MCF 10A (cell line): ENCODE results near the gene CLEC18B. TPM values are rescaled to one million over a fixed set of nuclear protein-coding genes. Genes with fewer than 3 reads are reported as not detected.

ENCODE experiments used
- BruUV-seq: library from RNA; stranded (reverse); fragments of 400-500 nt; replicated peaks from 2 replicates; lab custom pipeline; 2021; lab: Mats Ljungman, UMichigan
- CTCF ChIA-PET: fragments of 300-600 bp; sonication (Branson Sonifier 250); formaldehyde crosslinking; extraction: SDS; loops from one replicate; lab custom pipeline; 2021; ENCODE audit warnings: antibody characterized with exemption, inconsistent platforms; lab: Yijun Ruan, JAX
- POLR2A ChIA-PET: fragments of 300-600, 350-650 bp; sonication (Branson Sonifier 250); formaldehyde crosslinking; extraction: SDS; loops from one replicate; lab custom pipeline; 2020; ENCODE audit warnings: antibody characterized with exemption, inconsistent platforms; lab: Yijun Ruan, JAX
- DNase-seq: peaks from one replicate; pipeline ENCODE4 v3.0.0-alpha.2; 2018; ENCODE audit not compliant: unreplicated experiment
- H3K27ac Mint-ChIP-seq: one replicate; pipeline ENCODE4 v1.8.0; 2022; ENCODE audit warnings: mild to moderate bottlenecking, low read depth, mixed read lengths; ENCODE audit not compliant: unreplicated experiment
- H3K27me3 Mint-ChIP-seq: one replicate; pipeline ENCODE4 v1.8.0; 2022; ENCODE audit warnings: mixed read lengths; ENCODE audit not compliant: insufficient read depth, unreplicated experiment
- H3K36me3 Mint-ChIP-seq: one replicate; pipeline ENCODE4 v1.8.0; 2022; ENCODE audit warnings: mild to moderate bottlenecking, moderate library complexity, mixed read lengths; ENCODE audit not compliant: insufficient read depth, unreplicated experiment
- H3K4me1 Mint-ChIP-seq: one replicate; pipeline ENCODE4 v1.8.0; 2022; ENCODE audit warnings: mixed read lengths; ENCODE audit not compliant: insufficient read depth, unreplicated experiment
- H3K4me3 Mint-ChIP-seq: one replicate; pipeline ENCODE4 v1.8.0; 2022; ENCODE audit warnings: mild to moderate bottlenecking, moderate library complexity, mixed read lengths; ENCODE audit not compliant: unreplicated experiment
- H3K9me3 Mint-ChIP-seq: one replicate; pipeline ENCODE4 v1.8.0; 2022; ENCODE audit warnings: mixed read lengths; ENCODE audit not compliant: unreplicated experiment
- intact Hi-C: fragments of 100-400 bp; cut with micrococcal nuclease; formaldehyde crosslinking; loops from 2 replicates; pipeline ENCODE4 v1.14.1; 2022
- total RNA-seq: library from RNA; stranded (reverse); gene quantifications from 2 replicates; pipeline ENCODE4 v1.2.3, GENCODE V29; 2022
- TF ChIP-seq, protein P1 (sequence below): fragments of 200-600 bp; IDR thresholded peaks from one replicate; pipeline ENCODE4 v1.8.0; 2022; ENCODE audit warnings: antibody characterized with exemption, mild to moderate bottlenecking; ENCODE audit not compliant: unreplicated experiment

The CLEC18B gene
- total RNA-seq, 1 experiment from 2014 or later: 0.89 TPM

DNA sequence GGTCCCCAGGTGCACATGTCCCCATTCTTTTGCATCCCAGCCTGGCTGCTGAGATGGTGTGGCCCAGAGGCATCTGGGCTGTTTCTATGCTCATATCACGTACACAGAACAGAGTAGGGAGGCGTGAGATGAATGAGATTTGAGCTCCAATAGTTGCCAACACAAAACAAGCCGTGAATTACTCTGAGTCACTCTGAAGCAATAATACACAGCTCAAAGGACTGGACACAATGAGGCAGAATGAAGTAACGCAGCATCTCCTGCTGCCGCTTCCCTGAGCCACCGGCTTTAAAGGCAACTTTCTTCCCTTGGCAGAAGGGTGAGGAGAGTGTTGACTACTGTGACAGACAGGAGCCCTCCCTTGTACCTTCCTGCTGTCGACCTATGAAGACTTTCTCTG, 33.9 kb upstream of the CLEC18B start:
- Mint-ChIP-seq H3K36me3 (peaks cover 71% of the 10 kb centered on the region), H3K9me3 (no peaks in the 10 kb centered on the region), H3K27ac (peak overlapping the region; percentile 94), H3K27me3 (no peaks in the 10 kb centered on the region), H3K4me1 (peaks cover 20% of the 10 kb centered on the region), H3K4me3 (no peak overlapping the region)
- BruUV-seq: no TSS peak
- DNase-seq: peak; percentile 89
- intact Hi-C loops: no loop called here
- TF ChIP-seq, protein P1, sequence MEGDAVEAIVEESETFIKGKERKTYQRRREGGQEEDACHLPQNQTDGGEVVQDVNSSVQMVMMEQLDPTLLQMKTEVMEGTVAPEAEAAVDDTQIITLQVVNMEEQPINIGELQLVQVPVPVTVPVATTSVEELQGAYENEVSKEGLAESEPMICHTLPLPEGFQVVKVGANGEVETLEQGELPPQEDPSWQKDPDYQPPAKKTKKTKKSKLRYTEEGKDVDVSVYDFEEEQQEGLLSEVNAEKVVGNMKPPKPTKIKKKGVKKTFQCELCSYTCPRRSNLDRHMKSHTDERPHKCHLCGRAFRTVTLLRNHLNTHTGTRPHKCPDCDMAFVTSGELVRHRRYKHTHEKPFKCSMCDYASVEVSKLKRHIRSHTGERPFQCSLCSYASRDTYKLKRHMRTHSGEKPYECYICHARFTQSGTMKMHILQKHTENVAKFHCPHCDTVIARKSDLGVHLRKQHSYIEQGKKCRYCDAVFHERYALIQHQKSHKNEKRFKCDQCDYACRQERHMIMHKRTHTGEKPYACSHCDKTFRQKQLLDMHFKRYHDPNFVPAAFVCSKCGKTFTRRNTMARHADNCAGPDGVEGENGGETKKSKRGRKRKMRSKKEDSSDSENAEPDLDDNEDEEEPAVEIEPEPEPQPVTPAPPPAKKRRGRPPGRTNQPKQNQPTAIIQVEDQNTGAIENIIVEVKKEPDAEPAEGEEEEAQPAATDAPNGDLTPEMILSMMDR: no peak
- POLR2A ChIA-PET: interaction anchor here (0.5 to 2.1 kb wide), 7 partner anchors 13 to 152 kb away, joined by 3 to 7 read pairs (median 4); partner anchors contain the start of gene GLG1
- CTCF ChIA-PET: interaction anchor here (0.6 to 1.6 kb wide), 5 partner anchors 10 to 1201 kb away, joined by 3 to 6 read pairs (median 4); no protein-coding TSS in a partner anchor

DNA sequence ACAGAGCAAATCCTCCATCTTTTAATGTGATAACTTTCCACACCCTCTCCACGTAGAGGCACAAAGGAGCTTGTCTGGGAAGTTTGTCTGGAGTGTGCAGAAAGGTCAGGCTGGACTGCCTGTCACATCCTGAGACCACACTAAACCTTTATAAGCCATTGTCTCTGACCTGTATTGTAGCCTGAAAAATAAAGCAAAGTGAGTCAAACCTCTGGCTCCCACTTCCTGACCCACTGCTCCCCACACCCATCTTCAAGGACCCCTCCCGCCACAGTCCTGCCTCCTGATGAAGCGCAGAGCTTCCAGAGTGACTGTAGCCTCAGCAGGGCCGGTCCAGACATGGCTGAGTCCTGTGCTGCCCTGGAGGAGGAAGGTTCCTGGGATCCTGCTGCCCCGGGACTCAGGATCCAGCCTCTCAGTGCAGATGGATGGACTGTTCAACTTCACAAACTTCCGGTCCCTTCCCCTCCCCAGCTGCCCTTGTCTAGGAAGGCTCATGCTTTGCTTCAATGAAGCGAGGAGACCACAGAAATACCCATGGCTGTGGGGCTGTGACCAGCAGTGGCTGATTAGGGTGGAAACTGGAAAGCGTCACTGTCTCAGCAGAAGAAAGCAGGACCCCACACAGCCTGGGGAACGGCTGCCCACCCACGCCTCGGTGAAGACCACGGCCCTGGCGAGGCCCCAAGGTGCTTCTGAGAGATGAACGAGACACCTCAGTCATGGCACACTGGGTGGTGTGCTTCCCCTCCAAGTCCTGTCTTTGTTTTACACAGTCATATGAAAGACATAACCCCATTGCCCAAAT, 30.9 kb upstream of the CLEC18B start:
- TF ChIP-seq, protein P1: no peak
- intact Hi-C loops: no loop called here
- no peak for DNase-seq
- POLR2A ChIA-PET: no interaction called here
- TSS peak; percentile 19 for BruUV-seq
- Mint-ChIP-seq H3K9me3 (no peaks in the 10 kb centered on the region), H3K36me3 (peaks cover 60% of the 10 kb centered on the region), H3K27ac (peak overlapping the region; percentile 22), H3K4me1 (peaks cover 30% of the 10 kb centered on the region), H3K27me3 (no peaks in the 10 kb centered on the region), H3K4me3 (no peak overlapping the region)
- CTCF ChIA-PET: interaction anchor here (0.6 to 1.1 kb wide), 2 partner anchors 8 to 34 kb away, joined by 3 to 4 read pairs; no protein-coding TSS in a partner anchor

DNA sequence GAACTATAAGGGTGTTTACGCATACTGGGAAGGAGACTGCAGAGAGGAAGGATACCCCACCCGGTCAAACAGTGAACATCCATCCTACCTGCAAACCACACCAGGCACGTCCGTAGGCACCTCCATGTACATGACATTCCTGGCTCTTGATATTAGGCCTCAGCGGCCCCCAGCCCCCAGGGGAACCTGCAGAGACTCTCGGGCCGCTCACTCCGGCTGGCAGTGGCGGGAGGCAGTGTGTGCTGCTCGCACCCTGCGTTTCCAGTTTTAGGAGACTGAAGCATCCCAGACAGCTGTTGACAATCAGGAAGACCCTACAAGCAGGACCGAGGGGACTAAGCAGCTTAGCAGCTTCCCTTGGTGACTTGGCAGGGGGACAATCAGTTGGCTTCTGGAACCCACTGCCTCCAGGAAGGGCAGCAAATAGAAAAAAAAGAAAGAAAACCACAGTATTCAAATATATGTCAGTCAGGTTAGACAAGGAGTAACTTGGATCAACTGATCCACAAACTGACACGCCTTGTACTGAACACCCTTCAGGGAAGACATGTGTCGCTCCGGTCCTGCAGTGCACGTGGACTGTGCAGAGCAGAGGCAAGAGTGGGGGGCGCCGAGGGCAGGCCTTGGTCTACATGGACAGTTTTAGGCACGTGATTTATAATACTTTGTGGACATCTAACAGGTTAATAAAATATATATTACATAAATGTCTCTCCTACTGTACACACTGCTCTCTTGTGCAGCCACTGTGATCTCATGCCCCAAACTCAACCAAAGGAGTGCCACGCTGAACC, 29.9 kb upstream of the CLEC18B start:
- intact Hi-C loops: no loop called here
- CTCF ChIA-PET: interaction anchor here (0.6 to 3.0 kb wide), 4 partner anchors 7 to 172 kb away, joined by 3 to 20 read pairs (median 4); no protein-coding TSS in a partner anchor
- peak overlapping the region; percentile 86 for H3K27ac Mint-ChIP-seq

More for the DNA sequence above, 29.9 kb upstream of the CLEC18B start:
- DNase-seq: no peak
- no peaks in the 10 kb centered on the region for H3K27me3 Mint-ChIP-seq
- no TSS peak for BruUV-seq
- H3K4me3 Mint-ChIP-seq: no peak overlapping the region
- TF ChIP-seq, protein P1: no peak
- H3K4me1 Mint-ChIP-seq: peaks cover 29% of the 10 kb centered on the region
- no peaks in the 10 kb centered on the region for H3K9me3 Mint-ChIP-seq
- H3K36me3 Mint-ChIP-seq: peaks cover 61% of the 10 kb centered on the region
- POLR2A ChIA-PET: interaction anchor here (2.4 to 3.4 kb wide), 3 partner anchors 10 to 155 kb away, joined by 21 to 46 read pairs (median 23); partner anchors contain the start of gene GLG1
